ENCODE data around the gene PPP1R12B. TPM values are rescaled to one million over a fixed set of nuclear protein-coding genes. Genes with fewer than 3 reads are reported as not detected.
"Not testable (repeated sequence)": the region's sequence is repeated elsewhere in the genome, so short reads cannot be mapped to it uniquely, and the experiment has no call there.

The PPP1R12B gene
- total RNA-seq, 1 experiment from 2014 or later: 17.0 TPM

DNA sequence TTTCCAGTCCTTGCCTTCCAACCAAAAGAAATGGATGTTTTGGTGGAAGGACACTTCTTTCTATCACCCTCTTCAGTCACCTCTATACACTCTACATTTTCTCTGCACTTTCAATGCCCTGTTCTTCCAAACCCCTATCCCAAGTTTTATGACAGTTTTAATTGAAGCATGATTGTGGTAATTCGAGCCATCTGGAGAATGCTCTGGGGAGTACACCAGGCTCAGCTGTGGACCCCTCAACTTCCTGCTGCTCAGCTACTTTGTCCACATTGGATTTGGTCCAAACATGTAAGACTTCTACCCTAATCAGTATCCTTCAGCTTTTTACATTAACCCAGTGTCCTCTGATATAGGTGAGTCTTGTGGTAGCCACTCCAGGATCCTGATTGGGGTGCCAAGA lies 232.1 kb downstream of the PPP1R12B start:
- Histone ChIP-seq H3K9me3 (ENCODE audit: low read depth, low read length, poor library complexity, severe bottlenecking) (no peaks in the 10 kb centered on the region), H3K4me3 (ENCODE audit: low read depth, low read length, poor library complexity, severe bottlenecking) (no peak overlapping the region), H3K4me1 (ENCODE audit: insufficient read depth, low read length, poor library complexity, severe bottlenecking) (peaks cover 60% of the 10 kb centered on the region), H3K36me3 (ENCODE audit: insufficient read depth, low read length, poor library complexity, severe bottlenecking) (no peaks in the 10 kb centered on the region), H3K27me3 (replicated peaks; ENCODE audit: insufficient read depth, low read depth, low read length, poor library complexity) (no peaks in the 10 kb centered on the region), H3K27ac (ENCODE audit: low read depth, low read length, poor library complexity, severe bottlenecking) (peak overlapping the region; percentile 99)
- no peak for TF ChIP-seq CTCF (conservative IDR thresholded peaks at IDR 0.05; ENCODE audit: low read depth, low read length)
- peak; percentile 71 for DNase-seq (ENCODE audit: low spot score)
- BruUV-seq (replicated peaks): no TSS peak
- CTCF ChIA-PET: no interaction called here
- intact Hi-C loops (cut with micrococcal nuclease; ENCODE audit: unreplicated experiment): no loop called here
- POLR2A ChIA-PET (ENCODE audit: low non-redundant PET): no interaction called here

- CTCF ChIA-PET: interaction anchor here (1.0 kb wide), 1 partner anchor 11 kb away, joined by 3 read pairs; no protein-coding TSS in a partner anchor
- BruUV-seq (replicated peaks); intact Hi-C loops (cut with micrococcal nuclease; ENCODE audit: unreplicated experiment); H3K27me3 ChIP-seq (replicated peaks; ENCODE audit: insufficient read depth, low read depth, low read length, poor library complexity); POLR2A ChIA-PET (ENCODE audit: low non-redundant PET); DNase-seq (ENCODE audit: low spot score); H3K4me3 ChIP-seq (ENCODE audit: low read depth, low read length, poor library complexity, severe bottlenecking); H3K9me3 ChIP-seq (ENCODE audit: low read depth, low read length, poor library complexity, severe bottlenecking); H3K36me3 ChIP-seq (ENCODE audit: insufficient read depth, low read length, poor library complexity, severe bottlenecking); H3K27ac ChIP-seq (ENCODE audit: low read depth, low read length, poor library complexity, severe bottlenecking): not testable (repeated sequence)
- H3K4me1 ChIP-seq (ENCODE audit: insufficient read depth, low read length, poor library complexity, severe bottlenecking): peaks cover 57% of the 10 kb centered on the region
Measured at GRCh38 chr1:202582350-202582749, 233.9 kb downstream of the PPP1R12B start.

GRCh38 chr1:202584707-202585589 lies 236.4 kb downstream of the PPP1R12B start:
- ChIA-PET CTCF (interaction anchor here (0.5 kb wide), 1 partner anchor 330 kb away, joined by 3 read pairs; no protein-coding TSS in a partner anchor), POLR2A (ENCODE audit: low non-redundant PET) (no interaction called here)
- Histone ChIP-seq H3K4me3 (ENCODE audit: low read depth, low read length, poor library complexity, severe bottlenecking) (no peak overlapping the region), H3K4me1 (ENCODE audit: insufficient read depth, low read length, poor library complexity, severe bottlenecking) (peaks cover 36% of the 10 kb centered on the region), H3K27ac (ENCODE audit: low read depth, low read length, poor library complexity, severe bottlenecking) (peak overlapping the region; percentile 71), H3K27me3 (replicated peaks; ENCODE audit: insufficient read depth, low read depth, low read length, poor library complexity) (no peaks in the 10 kb centered on the region), H3K36me3 (ENCODE audit: insufficient read depth, low read length, poor library complexity, severe bottlenecking) (no peaks in the 10 kb centered on the region), H3K9me3 (ENCODE audit: low read depth, low read length, poor library complexity, severe bottlenecking) (no peaks in the 10 kb centered on the region)
- DNase-seq (ENCODE audit: low spot score): no peak
- intact Hi-C loops (cut with micrococcal nuclease; ENCODE audit: unreplicated experiment): no loop called here
- TF ChIP-seq EZH2 (IDR thresholded peaks at IDR 0.05; ENCODE audit: borderline replicate concordance, low read depth, low read length, poor library complexity, severe bottlenecking) (no peak), CTCF (conservative IDR thresholded peaks at IDR 0.05; ENCODE audit: low read depth, low read length) (no peak)
- BruUV-seq (replicated peaks): no TSS peak

GRCh38 chr1:202585590-202585933 lies 237.1 kb downstream of the PPP1R12B start:
- H3K4me3 ChIP-seq (ENCODE audit: low read depth, low read length, poor library complexity, severe bottlenecking): no peak overlapping the region
- ChIA-PET CTCF (no interaction called here), POLR2A (ENCODE audit: low non-redundant PET) (no interaction called here)
- DNase-seq (ENCODE audit: low spot score): peak; percentile 46
- H3K4me1 ChIP-seq (ENCODE audit: insufficient read depth, low read length, poor library complexity, severe bottlenecking): peaks cover 30% of the 10 kb centered on the region
- no peaks in the 10 kb centered on the region for H3K27me3 ChIP-seq (replicated peaks; ENCODE audit: insufficient read depth, low read depth, low read length, poor library complexity)
- H3K9me3 ChIP-seq (ENCODE audit: low read depth, low read length, poor library complexity, severe bottlenecking): no peaks in the 10 kb centered on the region
- BruUV-seq (replicated peaks): no TSS peak
- peak overlapping the region; percentile 71 for H3K27ac ChIP-seq (ENCODE audit: low read depth, low read length, poor library complexity, severe bottlenecking)
- intact Hi-C loops (cut with micrococcal nuclease; ENCODE audit: unreplicated experiment): no loop called here
- no peaks in the 10 kb centered on the region for H3K36me3 ChIP-seq (ENCODE audit: insufficient read depth, low read length, poor library complexity, severe bottlenecking)
- TF ChIP-seq EZH2 (IDR thresholded peaks at IDR 0.05; ENCODE audit: borderline replicate concordance, low read depth, low read length, poor library complexity, severe bottlenecking) (no peak), CTCF (conservative IDR thresholded peaks at IDR 0.05; ENCODE audit: low read depth, low read length) (no peak)

Measured in A673 (cell line).